Measurements from ENCODE around the gene RPL15.
"Not testable (repeated sequence)": the region's sequence is repeated elsewhere in the genome, so short reads cannot be mapped to it uniquely, and the experiment has no call there.

The RPL15 gene

GRCh38 chr3:23876923-23877322 lies 40.0 kb upstream of the RPL15 start:
- Histone ChIP-seq H3K27me3 (ENCODE audit: control insufficient read depth, insufficient read depth, low read length) (no peaks in the 10 kb centered on the region), H3K9ac (ENCODE audit: low read length) (no peak overlapping the region), H3K27ac (ENCODE audit: low read depth, low read length) (no peak overlapping the region), H3K9me3 (ENCODE audit: control insufficient read depth, insufficient read depth, low read depth, low read length) (peaks cover 22% of the 10 kb centered on the region), H3K4me1 (ENCODE audit: control insufficient read depth, insufficient read depth, low read length) (0 out of 2 replicates have a peak, but pooled peaks cover 2% of the 10 kb centered on the region), H3K36me3 (ENCODE audit: control insufficient read depth, insufficient read depth, low read length) (peaks cover 18% of the 10 kb centered on the region), H3K4me3 (ENCODE audit: low read depth, low read length) (no peak overlapping the region)

GRCh38 chr3:23877329-23877980 lies 39.5 kb upstream of the RPL15 start:
- no peak overlapping the region for H3K27ac ChIP-seq (ENCODE audit: low read depth, low read length)
- H3K4me3 ChIP-seq (ENCODE audit: low read depth, low read length): no peak overlapping the region
- H3K4me1 ChIP-seq (ENCODE audit: control insufficient read depth, insufficient read depth, low read length): 0 out of 2 replicates have a peak, but pooled peaks cover 2% of the 10 kb centered on the region
- no peaks in the 10 kb centered on the region for H3K27me3 ChIP-seq (ENCODE audit: control insufficient read depth, insufficient read depth, low read length)
- no peak overlapping the region for H3K9ac ChIP-seq (ENCODE audit: low read length)
- H3K36me3 ChIP-seq (ENCODE audit: control insufficient read depth, insufficient read depth, low read length): peaks cover 22% of the 10 kb centered on the region
- H3K9me3 ChIP-seq (ENCODE audit: control insufficient read depth, insufficient read depth, low read depth, low read length): peaks cover 22% of the 10 kb centered on the region

GRCh38 chr3:23879485-23879884 lies 37.4 kb upstream of the RPL15 start:
- Histone ChIP-seq H3K9me3 (ENCODE audit: control insufficient read depth, insufficient read depth, low read depth, low read length) (peaks cover 22% of the 10 kb centered on the region), H3K27me3 (ENCODE audit: control insufficient read depth, insufficient read depth, low read length) (no peaks in the 10 kb centered on the region), H3K36me3 (ENCODE audit: control insufficient read depth, insufficient read depth, low read length) (peaks cover 24% of the 10 kb centered on the region), H3K4me1 (ENCODE audit: control insufficient read depth, insufficient read depth, low read length) (0 out of 2 replicates have a peak, but pooled peaks cover 2% of the 10 kb centered on the region), H3K9ac (ENCODE audit: low read length) (no peak overlapping the region), H3K4me3 (ENCODE audit: low read depth, low read length) (no peak overlapping the region), H3K27ac (ENCODE audit: low read depth, low read length) (no peak overlapping the region)

- Histone ChIP-seq H3K9me3 (ENCODE audit: control insufficient read depth, insufficient read depth, low read depth, low read length) (peaks cover 22% of the 10 kb centered on the region), H3K36me3 (ENCODE audit: control insufficient read depth, insufficient read depth, low read length) (peaks cover 24% of the 10 kb centered on the region), H3K27ac (ENCODE audit: low read depth, low read length) (no peak overlapping the region), H3K4me1 (ENCODE audit: control insufficient read depth, insufficient read depth, low read length) (no peaks in the 10 kb centered on the region), H3K9ac (ENCODE audit: low read length) (no peak overlapping the region), H3K27me3 (ENCODE audit: control insufficient read depth, insufficient read depth, low read length) (no peaks in the 10 kb centered on the region), H3K4me3 (ENCODE audit: low read depth, low read length) (no peak overlapping the region)
Measured at GRCh38 chr3:23880703-23881339, 36.1 kb upstream of the RPL15 start.

GRCh38 chr3:23881993-23882392 lies 34.9 kb upstream of the RPL15 start:
- H3K36me3 ChIP-seq (ENCODE audit: control insufficient read depth, insufficient read depth, low read length): peaks cover 24% of the 10 kb centered on the region
- peaks cover 22% of the 10 kb centered on the region for H3K9me3 ChIP-seq (ENCODE audit: control insufficient read depth, insufficient read depth, low read depth, low read length)
- not testable (repeated sequence) for H3K9ac ChIP-seq (ENCODE audit: low read length); H3K4me1 ChIP-seq (ENCODE audit: control insufficient read depth, insufficient read depth, low read length); H3K4me3 ChIP-seq (ENCODE audit: low read depth, low read length); H3K27me3 ChIP-seq (ENCODE audit: control insufficient read depth, insufficient read depth, low read length); H3K27ac ChIP-seq (ENCODE audit: low read depth, low read length)

GRCh38 chr3:23882487-23882918 lies 34.4 kb upstream of the RPL15 start:
- H3K27ac ChIP-seq (ENCODE audit: low read depth, low read length): no peak overlapping the region
- no peak overlapping the region for H3K9ac ChIP-seq (ENCODE audit: low read length)
- no peak overlapping the region for H3K4me3 ChIP-seq (ENCODE audit: low read depth, low read length)
- H3K4me1 ChIP-seq (ENCODE audit: control insufficient read depth, insufficient read depth, low read length): no peaks in the 10 kb centered on the region
- peaks cover 19% of the 10 kb centered on the region for H3K9me3 ChIP-seq (ENCODE audit: control insufficient read depth, insufficient read depth, low read depth, low read length)
- peaks cover 24% of the 10 kb centered on the region for H3K36me3 ChIP-seq (ENCODE audit: control insufficient read depth, insufficient read depth, low read length)
- no peaks in the 10 kb centered on the region for H3K27me3 ChIP-seq (ENCODE audit: control insufficient read depth, insufficient read depth, low read length)

GRCh38 chr3:23884481-23884880 lies 32.5 kb upstream of the RPL15 start:
- Histone ChIP-seq H3K27ac (ENCODE audit: low read depth, low read length) (no peak overlapping the region), H3K4me3 (ENCODE audit: low read depth, low read length) (no peak overlapping the region), H3K9me3 (ENCODE audit: control insufficient read depth, insufficient read depth, low read depth, low read length) (peaks cover 1% of the 10 kb centered on the region; the same call in 1 of the 2 replicates), H3K27me3 (ENCODE audit: control insufficient read depth, insufficient read depth, low read length) (no peaks in the 10 kb centered on the region), H3K9ac (ENCODE audit: low read length) (no peak overlapping the region), H3K4me1 (ENCODE audit: control insufficient read depth, insufficient read depth, low read length) (no peaks in the 10 kb centered on the region), H3K36me3 (ENCODE audit: control insufficient read depth, insufficient read depth, low read length) (peaks cover 12% of the 10 kb centered on the region)

GRCh38 chr3:23885210-23885609 lies 31.7 kb upstream of the RPL15 start:
- Histone ChIP-seq H3K9me3 (ENCODE audit: control insufficient read depth, insufficient read depth, low read depth, low read length) (no peaks in the 10 kb centered on the region), H3K4me3 (ENCODE audit: low read depth, low read length) (no peak overlapping the region), H3K36me3 (ENCODE audit: control insufficient read depth, insufficient read depth, low read length) (peaks cover 15% of the 10 kb centered on the region), H3K27ac (ENCODE audit: low read depth, low read length) (no peak overlapping the region), H3K9ac (ENCODE audit: low read length) (no peak overlapping the region), H3K27me3 (ENCODE audit: control insufficient read depth, insufficient read depth, low read length) (no peaks in the 10 kb centered on the region), H3K4me1 (ENCODE audit: control insufficient read depth, insufficient read depth, low read length) (no peaks in the 10 kb centered on the region; the same call in 1 of the 2 replicates)

- Histone ChIP-seq H3K9me3 (ENCODE audit: control insufficient read depth, insufficient read depth, low read depth, low read length) (no peaks in the 10 kb centered on the region), H3K4me1 (ENCODE audit: control insufficient read depth, insufficient read depth, low read length) (no peaks in the 10 kb centered on the region; the same call in 1 of the 2 replicates), H3K27me3 (ENCODE audit: control insufficient read depth, insufficient read depth, low read length) (no peaks in the 10 kb centered on the region), H3K36me3 (ENCODE audit: control insufficient read depth, insufficient read depth, low read length) (peaks cover 26% of the 10 kb centered on the region), H3K9ac (ENCODE audit: low read length) (no peak overlapping the region), H3K27ac (ENCODE audit: low read depth, low read length) (no peak overlapping the region), H3K4me3 (ENCODE audit: low read depth, low read length) (no peak overlapping the region)
Measured at GRCh38 chr3:23886311-23886710, 30.6 kb upstream of the RPL15 start.

- Histone ChIP-seq H3K4me1 (ENCODE audit: control insufficient read depth, insufficient read depth, low read length) (peaks cover 15% of the 10 kb centered on the region), H3K4me3 (ENCODE audit: low read depth, low read length) (no peak overlapping the region), H3K9me3 (ENCODE audit: control insufficient read depth, insufficient read depth, low read depth, low read length) (no peaks in the 10 kb centered on the region), H3K27ac (ENCODE audit: low read depth, low read length) (no peak overlapping the region), H3K27me3 (ENCODE audit: control insufficient read depth, insufficient read depth, low read length) (no peaks in the 10 kb centered on the region), H3K9ac (ENCODE audit: low read length) (no peak overlapping the region), H3K36me3 (ENCODE audit: control insufficient read depth, insufficient read depth, low read length) (peaks cover 27% of the 10 kb centered on the region)
Measured at GRCh38 chr3:23888617-23889228, 28.2 kb upstream of the RPL15 start.

GRCh38 chr3:23889386-23889785 lies 27.5 kb upstream of the RPL15 start:
- Histone ChIP-seq H3K4me1 (ENCODE audit: control insufficient read depth, insufficient read depth, low read length) (peaks cover 15% of the 10 kb centered on the region), H3K27me3 (ENCODE audit: control insufficient read depth, insufficient read depth, low read length) (no peaks in the 10 kb centered on the region), H3K36me3 (ENCODE audit: control insufficient read depth, insufficient read depth, low read length) (peaks cover 33% of the 10 kb centered on the region), H3K4me3 (ENCODE audit: low read depth, low read length) (no peak overlapping the region), H3K9ac (ENCODE audit: low read length) (no peak overlapping the region), H3K27ac (ENCODE audit: low read depth, low read length) (no peak overlapping the region), H3K9me3 (ENCODE audit: control insufficient read depth, insufficient read depth, low read depth, low read length) (no peaks in the 10 kb centered on the region)
